ENCODE data around the gene FERMT3.
A peak's percentile ranks its signal among the peaks of the same experiment; 100 is the strongest.

FERMT3 gene

DNA sequence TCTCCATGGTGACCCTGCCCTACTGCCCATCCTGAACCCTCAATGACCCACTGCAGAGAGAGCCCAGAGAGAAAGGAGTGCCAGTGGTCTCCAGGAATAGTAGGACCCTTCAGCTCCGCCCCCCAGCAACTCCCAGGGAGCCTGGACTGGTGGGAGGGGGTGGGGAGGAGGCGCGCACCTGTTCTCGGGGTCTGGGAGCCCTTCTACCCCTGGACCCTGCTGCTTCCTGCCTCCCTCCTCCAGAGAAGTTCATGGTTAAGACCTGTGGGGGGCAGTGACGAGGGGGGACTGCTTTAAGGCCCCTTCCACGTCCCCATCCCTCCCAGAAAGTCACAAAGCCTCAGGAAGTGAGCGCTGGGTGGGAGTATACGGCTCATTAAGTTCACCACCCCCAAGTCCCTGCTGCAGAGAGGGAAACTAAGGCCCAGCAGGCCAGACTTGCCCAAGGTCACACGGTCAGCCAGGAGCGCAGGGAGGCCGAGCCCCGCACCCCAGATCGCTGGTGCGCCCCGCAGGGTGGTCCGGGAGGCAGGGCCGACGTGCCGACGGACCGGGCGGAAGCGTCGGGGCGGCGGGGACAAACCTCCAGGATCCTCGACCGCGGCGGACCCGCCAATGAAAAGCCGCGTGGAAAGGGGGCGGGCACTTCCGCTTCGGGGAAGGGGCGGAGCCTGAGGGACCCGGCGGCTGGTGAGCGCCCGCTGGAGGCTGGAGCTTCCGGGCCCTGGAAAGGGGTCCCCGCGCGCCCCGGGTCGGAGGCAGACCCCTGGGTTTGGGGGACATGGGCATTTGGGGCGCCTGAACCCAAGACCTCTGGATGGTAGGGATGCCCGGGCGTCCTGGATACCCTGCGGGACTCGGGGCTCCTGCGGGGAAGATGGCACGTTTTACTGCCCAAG lies 19.3 kb downstream of the FERMT3 start, which contains the start of the genes NUDT22 and TRPT1:
Gene NUDT22, plus strand, starts transcription at position 667 of the 899 bp plus-strand sequence. CDS start 379 bp downstream, outside the sequence.
Gene TRPT1, minus strand, starts transcription at position 579 of the 899 bp plus-strand sequence. Its CDS starts 326 bp downstream, at position 253.
- POLR2A ChIA-PET: interaction anchor here (0.8 to 2.0 kb wide), 16 partner anchors 9 to 92 kb away, joined by 3 to 11 read pairs (median 5); partner anchors contain the start of genes FKBP2, PPP1R14B, PRDX5 and STIP1
- TF ChIP-seq L3MBTL2 (conservative IDR thresholded peaks at IDR 0.05) (peak; percentile 42; the same call in 1 of the 2 replicates), ELF4 (IDR thresholded peaks at IDR 0.05) (peak; percentile 50), ARNT (IDR thresholded peaks at IDR 0.05) (no peak)
- CTCF ChIA-PET: interaction anchor here (0.5 to 1.9 kb wide), 5 partner anchors 17 to 382 kb away, joined by 3 to 5 read pairs (median 5); no protein-coding TSS in a partner anchor
- DNase-seq (ENCODE audit: extremely low spot score): peak; percentile 89

DNA sequence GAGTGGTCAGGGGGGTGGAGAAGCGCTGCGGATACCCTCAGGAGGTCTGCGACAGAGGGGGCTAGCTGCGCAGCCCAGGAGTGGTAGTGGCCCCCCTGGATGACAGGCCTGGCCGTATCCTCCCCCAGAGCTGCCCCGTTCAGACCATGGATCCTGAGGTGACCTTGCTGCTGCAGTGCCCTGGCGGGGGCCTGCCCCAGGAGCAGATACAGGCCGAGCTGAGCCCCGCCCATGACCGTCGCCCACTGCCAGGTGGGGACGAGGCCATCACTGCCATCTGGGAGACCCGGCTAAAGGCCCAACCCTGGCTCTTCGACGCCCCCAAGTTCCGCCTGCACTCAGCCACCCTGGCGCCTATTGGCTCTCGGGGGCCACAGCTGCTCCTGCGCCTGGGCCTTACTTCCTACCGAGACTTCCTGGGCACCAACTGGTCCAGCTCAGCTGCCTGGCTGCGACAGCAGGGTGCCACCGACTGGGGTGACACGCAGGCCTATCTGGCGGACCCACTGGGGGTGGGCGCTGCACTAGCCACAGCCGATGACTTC lies 20.1 kb downstream of the FERMT3 start:
- CTCF ChIA-PET: interaction anchor here (0.5 to 1.9 kb wide), 4 partner anchors 18 to 383 kb away, joined by 3 to 5 read pairs (median 4); no protein-coding TSS in a partner anchor

DNA sequence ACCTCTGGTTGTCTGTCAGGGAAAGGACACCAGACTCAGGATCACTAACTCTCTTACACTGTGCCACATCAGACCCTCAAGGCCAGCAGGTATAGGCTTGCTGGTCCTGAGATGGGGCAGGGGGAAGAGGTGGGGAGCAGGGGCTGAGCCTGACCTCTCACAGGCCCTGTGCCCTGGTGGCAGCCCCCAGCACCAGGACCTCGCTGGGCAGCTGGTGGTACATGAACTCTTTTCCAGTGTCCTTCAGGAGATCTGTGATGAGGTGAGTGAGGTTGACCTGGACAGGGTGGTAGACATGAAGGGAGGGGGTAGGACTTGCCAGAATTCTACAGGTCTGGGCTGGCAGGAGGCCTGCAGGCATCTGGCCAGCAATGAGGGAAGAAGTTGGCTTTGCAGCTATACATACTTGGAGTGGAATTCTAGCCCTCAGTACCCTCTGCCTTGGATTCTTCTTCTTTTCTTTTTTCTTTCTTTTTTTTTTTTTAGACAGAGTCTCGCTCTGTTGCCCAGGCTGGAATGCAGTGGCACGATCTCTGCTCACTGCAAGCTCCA lies 21.0 kb downstream of the FERMT3 start:
- no peak for DNase-seq (ENCODE audit: extremely low spot score)
- ChIA-PET POLR2A (interaction anchor here (1.8 to 2.0 kb wide), 4 partner anchors 12 to 23 kb away, joined by 4 to 10 read pairs (median 6); partner anchors contain the start of gene PPP1R14B), CTCF (interaction anchor here (0.6 to 1.9 kb wide), 2 partner anchors 23 to 25 kb away, joined by 3 to 5 read pairs; no protein-coding TSS in a partner anchor)
- TF ChIP-seq LEF1 (IDR thresholded peaks at IDR 0.05; ENCODE audit: borderline replicate concordance) (no peak), NFRKB (IDR thresholded peaks at IDR 0.05) (no peak), SP1 (IDR thresholded peaks at IDR 0.05) (no peak), BHLHE40 (IDR thresholded peaks at IDR 0.05; ENCODE audit: borderline replicate concordance) (no peak), FOXK2 (IDR thresholded peaks at IDR 0.05) (no peak), FOXA1 (IDR thresholded peaks at IDR 0.05) (no peak)
- TF ChIP-seq, protein P1, sequence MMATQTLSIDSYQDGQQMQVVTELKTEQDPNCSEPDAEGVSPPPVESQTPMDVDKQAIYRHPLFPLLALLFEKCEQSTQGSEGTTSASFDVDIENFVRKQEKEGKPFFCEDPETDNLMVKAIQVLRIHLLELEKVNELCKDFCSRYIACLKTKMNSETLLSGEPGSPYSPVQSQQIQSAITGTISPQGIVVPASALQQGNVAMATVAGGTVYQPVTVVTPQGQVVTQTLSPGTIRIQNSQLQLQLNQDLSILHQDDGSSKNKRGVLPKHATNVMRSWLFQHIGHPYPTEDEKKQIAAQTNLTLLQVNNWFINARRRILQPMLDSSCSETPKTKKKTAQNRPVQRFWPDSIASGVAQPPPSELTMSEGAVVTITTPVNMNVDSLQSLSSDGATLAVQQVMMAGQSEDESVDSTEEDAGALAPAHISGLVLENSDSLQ (IDR thresholded peaks at IDR 0.05): no peak

More for the DNA sequence above, 20.1 kb downstream of the FERMT3 start:
- DNase-seq (ENCODE audit: extremely low spot score): no peak
- no peak for TF ChIP-seq SP1 (IDR thresholded peaks at IDR 0.05)
- no peak for TF ChIP-seq NFRKB (IDR thresholded peaks at IDR 0.05)
- TF ChIP-seq FOXK2 (IDR thresholded peaks at IDR 0.05): no peak
- TF ChIP-seq FOXA1 (IDR thresholded peaks at IDR 0.05): no peak
- TF ChIP-seq LEF1 (IDR thresholded peaks at IDR 0.05; ENCODE audit: borderline replicate concordance): no peak
- POLR2A ChIA-PET: interaction anchor here (1.0 to 2.0 kb wide), 15 partner anchors 10 to 91 kb away, joined by 3 to 11 read pairs (median 5); partner anchors contain the start of genes FKBP2, PPP1R14B, PRDX5 and STIP1

DNA sequence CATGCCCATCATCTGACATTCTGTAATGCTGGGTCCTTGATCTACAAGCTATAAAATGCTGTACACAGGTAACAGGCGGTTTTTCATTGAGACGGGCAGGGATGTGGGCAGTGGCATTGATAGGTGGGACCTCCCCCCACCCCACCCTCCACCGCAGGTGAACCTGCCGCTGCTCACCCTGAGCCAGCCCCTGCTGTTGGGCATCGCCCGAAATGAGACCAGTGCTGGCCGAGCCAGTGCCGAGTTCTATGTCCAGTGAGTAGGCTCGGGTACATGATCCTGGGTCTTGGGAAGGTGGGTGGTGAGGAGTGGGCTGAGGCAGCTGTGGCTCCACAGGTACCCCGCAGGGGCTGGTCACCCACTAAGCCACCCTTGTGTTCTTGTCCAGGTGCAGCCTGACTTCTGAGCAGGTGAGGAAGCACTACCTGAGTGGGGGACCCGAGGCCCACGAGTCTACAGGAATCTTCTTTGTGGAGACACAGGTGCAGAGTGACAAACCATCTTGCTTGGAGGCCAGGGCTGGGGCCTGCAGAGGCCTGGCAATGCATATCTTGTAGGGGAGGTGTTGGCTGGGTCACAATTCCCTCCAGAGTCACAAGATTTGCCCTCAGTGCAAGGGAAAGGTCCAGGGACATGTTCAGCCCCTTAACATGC lies 22.7 kb downstream of the FERMT3 start:
- ChIA-PET POLR2A (interaction anchor here (0.6 to 5.3 kb wide), 3 partner anchors 16 to 374 kb away, joined by 3 to 59 read pairs (median 3); partner anchors contain the start of genes FKBP2 and PPP1R14B), CTCF (interaction anchor here (0.7 kb wide), 1 partner anchor 55 kb away, joined by 3 read pairs; no protein-coding TSS in a partner anchor)
- DNase-seq (ENCODE audit: extremely low spot score): no peak
- no peak for TF ChIP-seq TARDBP (IDR thresholded peaks at IDR 0.05)
- TF ChIP-seq FOXM1 (IDR thresholded peaks at IDR 0.05; ENCODE audit: borderline replicate concordance): no peak
- TF ChIP-seq LEF1 (IDR thresholded peaks at IDR 0.05; ENCODE audit: borderline replicate concordance): no peak
- no peak for TF ChIP-seq CTBP1 (IDR thresholded peaks at IDR 0.05; ENCODE audit: borderline replicate concordance)
- TF ChIP-seq NFRKB (IDR thresholded peaks at IDR 0.05): no peak
- no peak for TF ChIP-seq ZNF384 (IDR thresholded peaks at IDR 0.05)
- TF ChIP-seq FOXA1 (IDR thresholded peaks at IDR 0.05): no peak
- no peak for TF ChIP-seq L3MBTL2 (conservative IDR thresholded peaks at IDR 0.05)
- no peak for TF ChIP-seq ARNT (IDR thresholded peaks at IDR 0.05)
- no peak for TF ChIP-seq SP1 (IDR thresholded peaks at IDR 0.05)
- no peak for TF ChIP-seq HDGF (IDR thresholded peaks at IDR 0.05; ENCODE audit: borderline replicate concordance)
- no peak for TF ChIP-seq FOXK2 (IDR thresholded peaks at IDR 0.05)
- TF ChIP-seq SUZ12 (IDR thresholded peaks at IDR 0.05): no peak
- TF ChIP-seq, protein P1 (IDR thresholded peaks at IDR 0.05): no peak

DNA sequence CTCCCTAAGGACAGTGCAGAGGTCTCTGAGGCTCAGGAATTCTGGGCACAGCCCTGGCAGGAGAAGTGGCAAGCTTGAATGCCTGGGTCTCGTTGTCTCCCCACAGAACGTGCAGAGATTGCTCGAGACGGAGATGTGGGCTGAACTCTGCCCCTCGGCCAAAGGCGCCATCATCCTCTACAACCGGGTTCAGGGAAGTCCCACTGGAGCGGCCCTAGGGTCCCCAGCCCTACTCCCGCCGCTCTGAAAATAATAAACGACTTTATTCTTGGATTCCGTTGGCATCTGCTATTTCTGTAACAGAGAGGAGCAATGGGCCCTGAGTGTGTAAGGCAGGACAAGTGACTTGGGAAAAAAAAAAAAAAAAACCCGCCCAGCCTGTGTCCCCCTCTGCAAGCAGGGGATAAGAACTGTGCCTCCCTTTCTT lies 23.2 kb downstream of the FERMT3 start:
- TF ChIP-seq TARDBP (IDR thresholded peaks at IDR 0.05): no peak
- no peak for TF ChIP-seq SUZ12 (IDR thresholded peaks at IDR 0.05)
- TF ChIP-seq, protein P1 (IDR thresholded peaks at IDR 0.05): no peak
- no peak for TF ChIP-seq BHLHE40 (IDR thresholded peaks at IDR 0.05; ENCODE audit: borderline replicate concordance)
- no peak for TF ChIP-seq FOXM1 (IDR thresholded peaks at IDR 0.05; ENCODE audit: borderline replicate concordance)
- TF ChIP-seq SP1 (IDR thresholded peaks at IDR 0.05): no peak
- no peak for TF ChIP-seq ZNF384 (IDR thresholded peaks at IDR 0.05)
- TF ChIP-seq NFRKB (IDR thresholded peaks at IDR 0.05): no peak
- no peak for TF ChIP-seq FOXK2 (IDR thresholded peaks at IDR 0.05)
- TF ChIP-seq HDGF (IDR thresholded peaks at IDR 0.05; ENCODE audit: borderline replicate concordance): no peak
- TF ChIP-seq CTBP1 (IDR thresholded peaks at IDR 0.05; ENCODE audit: borderline replicate concordance): no peak
- no peak for TF ChIP-seq ELF4 (IDR thresholded peaks at IDR 0.05)
- TF ChIP-seq ARNT (IDR thresholded peaks at IDR 0.05): no peak
- no peak for TF ChIP-seq L3MBTL2 (conservative IDR thresholded peaks at IDR 0.05)
- TF ChIP-seq FOXA1 (IDR thresholded peaks at IDR 0.05): no peak
- TF ChIP-seq LEF1 (IDR thresholded peaks at IDR 0.05; ENCODE audit: borderline replicate concordance): no peak
- no peak for DNase-seq (ENCODE audit: extremely low spot score)
- POLR2A ChIA-PET: interaction anchor here (0.6 to 5.3 kb wide), 2 partner anchors 15 to 375 kb away, joined by 3 to 59 read pairs; partner anchors contain the start of genes FKBP2 and PPP1R14B
- CTCF ChIA-PET: no interaction called here
